GM19395 (cell line): ENCODE results near the gene HDHD3.
A peak's percentile ranks its signal among the peaks of the same experiment; 100 is the strongest.

Experiments used
- ATAC-seq: cut with Tn5 transposase; IDR thresholded peaks from one replicate; pipeline ENCODE4 v1.9.1; 2021; ENCODE audit warnings: mild to moderate bottlenecking, moderate library complexity; ENCODE audit not compliant: unreplicated experiment

Gene HDHD3

GRCh38 chr9:113340011-113340699 is 36.6 kb downstream of the HDHD3 start, which contains the start of gene WDR31:
TSS of gene WDR31 (minus strand) at chr9:113340275. CDS start at chr9:113332022, 8,253 bp downstream.
- peak; percentile 98 for ATAC-seq

GRCh38 chr9:113337714-113338113 is 39.1 kb downstream of the HDHD3 start:
- no peak for ATAC-seq

GRCh38 chr9:113331780-113332179 is 45.0 kb downstream of the HDHD3 start:
- ATAC-seq, result no peak

GRCh38 chr9:113328045-113328782 is 48.6 kb downstream of the HDHD3 start:
- no peak for ATAC-seq

GRCh38 chr9:113326230-113326629 is 50.6 kb downstream of the HDHD3 start:
- ATAC-seq, result no peak
